ENCODE data around the gene NAALADL2.

DNA sequence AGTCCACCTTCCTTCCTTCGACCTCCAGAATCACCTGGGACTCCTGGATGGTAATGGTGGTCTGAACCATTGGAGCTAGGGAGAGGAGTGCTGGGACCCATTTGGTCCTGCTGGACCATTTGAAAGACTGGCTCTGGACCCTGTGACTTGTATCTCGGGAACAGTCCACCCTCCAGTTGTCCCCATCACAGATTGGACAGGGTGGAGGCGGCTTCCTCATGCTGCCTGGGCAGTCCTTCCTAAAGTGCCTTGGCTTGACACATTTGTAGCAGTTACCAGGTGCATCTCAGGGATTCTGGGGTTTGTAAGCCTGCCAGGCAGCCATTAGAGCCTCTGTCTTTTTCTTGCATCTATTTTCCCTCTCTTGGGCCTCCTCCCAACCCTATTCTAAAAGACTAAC, 758.1 kb downstream of the NAALADL2 start:
- TF ChIP-seq YY1 (IDR thresholded peaks at IDR 0.05; ENCODE audit: low read depth), result no peak
- TF ChIP-seq MAX (IDR thresholded peaks at IDR 0.05), result no peak
- TF ChIP-seq CREB1 (IDR thresholded peaks at IDR 0.05; ENCODE audit: low read depth), result no peak
- no peak for TF ChIP-seq TAF1 (IDR thresholded peaks at IDR 0.05; ENCODE audit: low read depth)
- TF ChIP-seq NFIC (IDR thresholded peaks at IDR 0.05), result no peak
- no peak for TF ChIP-seq REST (IDR thresholded peaks at IDR 0.05; ENCODE audit: low read depth)
- no peak for TF ChIP-seq EP300 (IDR thresholded peaks at IDR 0.05; ENCODE audit: borderline replicate concordance)
- no peak for TF ChIP-seq TCF12 (IDR thresholded peaks at IDR 0.05; ENCODE audit: low read depth)
- no peak for TF ChIP-seq CEBPB (IDR thresholded peaks at IDR 0.05)
- TF ChIP-seq TEAD4 (IDR thresholded peaks at IDR 0.05), result no peak
- TF ChIP-seq RAD21 (IDR thresholded peaks at IDR 0.05; ENCODE audit: low read depth), result no peak
- TF ChIP-seq EGR1 (IDR thresholded peaks at IDR 0.05), result no peak
- no peak for TF ChIP-seq ZBTB7A (IDR thresholded peaks at IDR 0.05; ENCODE audit: low read depth)
